HG03469 (cell line): ENCODE data around the gene HDGF.

Experiments
- ATAC-seq: cut with Tn5 transposase; IDR thresholded peaks from one replicate; pipeline ENCODE4 v1.9.1; 2021; ENCODE audit warnings: mild to moderate bottlenecking, moderate library complexity, moderate number of reproducible peaks; ENCODE audit not compliant: unreplicated experiment

HDGF gene

DNA sequence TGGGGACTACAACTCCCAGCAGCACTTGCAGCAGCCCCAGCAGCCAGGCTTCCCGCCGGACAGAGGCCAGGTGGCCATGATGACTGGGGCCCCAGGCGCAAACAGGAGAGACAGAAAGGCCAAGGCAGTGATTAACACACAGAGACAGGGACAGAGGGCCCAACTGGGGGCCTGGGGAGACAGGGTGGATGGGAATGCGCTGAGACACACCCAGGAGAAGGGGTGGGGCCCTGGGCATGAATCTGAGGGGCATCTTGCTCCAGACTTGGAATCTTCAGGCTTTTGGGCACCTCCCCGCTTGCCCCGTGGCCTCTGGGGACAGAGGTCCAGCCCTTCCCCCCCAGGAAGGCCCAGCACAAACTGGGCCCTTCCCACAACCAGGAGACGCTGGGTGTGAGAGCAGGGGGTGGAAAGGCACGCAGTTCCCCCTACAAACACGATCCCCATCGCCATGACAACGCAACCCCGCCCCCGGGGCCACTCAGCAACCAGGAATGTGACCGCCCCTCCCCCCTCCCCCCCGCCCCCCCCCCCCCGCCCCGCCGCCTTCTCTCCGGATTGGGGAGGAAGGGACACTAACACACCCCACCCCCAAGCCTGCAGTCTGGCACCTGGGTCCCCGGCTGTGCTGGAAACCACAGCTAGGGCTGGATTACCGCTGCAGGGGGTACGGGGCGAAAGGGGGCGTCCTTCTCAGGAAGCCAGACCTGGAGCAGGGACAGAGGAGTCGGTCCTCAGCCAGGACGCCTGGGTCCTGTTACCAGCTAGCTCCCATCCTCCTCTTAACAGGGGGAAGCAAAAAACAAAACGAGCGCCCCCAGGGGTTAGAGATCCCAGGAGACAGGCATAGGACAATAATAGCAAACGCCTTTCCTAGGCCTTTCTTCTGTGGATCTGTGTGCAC is 4.5 kb downstream of the HDGF start:
- no peak for ATAC-seq

DNA sequence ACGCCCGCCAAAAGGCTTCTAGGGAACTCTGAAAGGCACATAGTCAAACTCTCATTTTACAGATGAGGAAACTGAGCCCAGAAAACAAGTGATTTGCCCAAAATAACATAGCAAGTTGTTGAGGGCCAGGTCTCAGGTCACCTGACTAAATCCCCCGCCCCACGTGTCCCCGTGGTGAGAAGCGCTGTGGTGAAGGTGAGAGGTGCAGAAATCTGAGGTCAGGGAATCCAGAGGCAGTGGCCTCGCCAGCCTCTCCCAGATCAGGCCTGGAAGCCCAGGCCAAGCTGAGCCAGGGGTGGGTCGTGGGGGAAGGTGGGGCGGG is 5.1 kb downstream of the HDGF start:
- no peak for ATAC-seq

DNA sequence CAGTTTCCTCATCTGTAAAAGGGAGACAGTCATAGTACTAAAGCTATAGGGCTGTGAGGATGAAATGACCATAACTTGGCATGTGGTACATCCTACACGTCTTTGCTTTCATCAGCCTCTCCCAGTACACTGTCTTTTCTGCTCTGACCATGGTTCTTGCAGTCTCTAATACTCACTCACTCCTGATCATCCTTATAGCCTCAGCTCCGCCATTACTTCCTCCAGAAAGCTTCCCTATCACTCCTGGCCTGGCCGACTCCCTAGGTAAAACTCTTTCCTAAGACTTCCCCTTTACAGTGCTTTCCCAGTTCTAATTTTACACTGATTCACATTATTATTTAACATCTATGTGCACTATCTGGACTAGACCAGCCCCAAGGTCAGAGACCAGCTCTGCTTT is 5.6 kb downstream of the HDGF start:
- ATAC-seq: no peak

DNA sequence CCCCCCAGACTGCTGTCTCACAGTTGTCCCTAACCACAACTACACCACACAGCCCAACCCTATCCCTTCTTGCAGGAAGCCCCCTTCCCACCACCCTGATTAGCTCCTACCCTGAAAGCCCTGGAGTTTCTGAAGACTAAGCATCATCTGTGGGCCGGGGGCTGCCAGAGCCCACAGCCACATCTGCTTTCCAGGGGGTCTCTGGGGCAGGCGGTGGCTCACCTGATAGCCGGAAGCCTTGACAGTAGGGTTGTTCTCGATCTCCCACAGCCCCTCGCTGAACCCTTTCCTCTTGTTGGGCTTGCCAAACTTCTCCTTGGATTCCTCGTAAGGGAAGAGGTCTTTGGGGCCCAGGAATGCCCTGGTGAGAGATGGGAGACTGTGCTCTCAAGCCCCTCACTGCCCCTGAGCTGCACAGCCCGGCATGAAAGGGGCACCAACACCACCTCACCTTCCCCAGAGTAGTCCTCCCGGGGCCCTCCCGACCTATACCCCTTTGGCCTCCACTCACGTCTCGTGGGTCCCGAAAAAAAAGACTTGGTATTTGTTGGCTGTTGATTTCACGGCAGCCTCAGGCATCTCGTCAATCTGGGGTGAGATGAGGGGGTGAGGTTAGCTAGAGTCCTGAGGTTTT is 6.6 kb downstream of the HDGF start:
- ATAC-seq: no peak

DNA sequence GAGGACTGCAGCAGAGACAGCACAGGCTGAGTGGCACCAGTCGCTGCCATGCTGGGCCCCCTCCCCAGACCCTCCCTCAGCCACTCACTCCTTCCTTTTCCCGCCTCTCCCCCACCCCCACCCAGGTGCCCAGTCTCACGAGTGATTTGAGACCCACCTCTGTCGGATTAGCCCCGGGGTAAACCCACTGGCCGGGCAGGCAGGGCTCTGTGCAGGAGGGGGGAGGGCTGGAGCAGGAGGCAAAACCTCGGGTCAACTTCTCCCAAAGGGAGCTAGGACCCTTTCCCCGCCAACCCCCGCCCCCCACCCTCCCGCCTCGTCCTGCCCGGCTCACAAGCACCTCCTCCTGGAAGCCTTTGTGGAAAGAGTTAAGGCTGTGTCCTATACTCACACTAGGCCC is 7.1 kb downstream of the HDGF start:
- no peak for ATAC-seq

DNA sequence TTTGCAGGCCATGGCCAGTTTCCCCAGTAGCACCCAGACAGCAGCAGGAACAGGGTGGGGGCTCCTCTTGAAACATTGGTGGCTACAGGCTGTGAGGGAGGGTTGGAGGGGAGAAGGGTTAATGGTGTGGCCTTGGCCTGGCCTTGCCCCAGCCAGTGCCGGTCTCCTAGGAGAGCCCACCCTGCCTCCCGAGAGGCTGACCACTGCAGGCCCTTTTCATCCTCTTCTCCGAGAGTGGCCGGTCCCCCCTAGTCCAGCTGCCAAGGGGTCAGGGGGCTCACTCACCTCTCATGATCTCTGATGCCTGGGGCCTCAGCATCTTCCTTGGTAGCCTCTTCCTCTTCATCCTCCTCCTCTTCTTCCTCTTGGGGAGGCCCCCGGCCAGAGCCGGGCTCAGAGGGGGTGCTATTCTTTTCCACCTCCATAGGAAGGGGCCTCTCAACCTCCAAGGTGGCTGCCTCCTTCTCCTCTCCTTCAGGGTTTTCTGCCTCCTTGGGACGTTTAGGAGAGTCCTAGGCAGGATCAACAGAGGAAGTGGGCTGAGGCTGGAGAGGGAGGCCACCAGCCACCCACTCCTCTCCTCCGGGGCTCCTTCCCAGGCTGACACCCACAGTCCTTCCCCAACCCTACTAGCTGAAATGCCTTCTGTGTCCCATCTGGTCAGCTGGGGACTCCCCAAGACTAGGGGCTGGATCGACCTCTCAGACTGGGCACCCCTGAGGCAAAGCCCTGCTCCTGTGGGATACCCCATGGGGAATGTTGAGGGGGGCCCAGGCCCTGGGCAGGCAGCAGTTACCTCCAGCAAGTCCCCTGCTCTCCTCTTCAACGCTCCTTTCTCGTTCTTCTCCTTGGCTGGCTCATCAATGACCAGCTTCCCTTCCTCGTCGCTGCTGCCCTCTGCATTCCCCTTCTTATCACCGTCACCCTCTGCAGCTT is 7.8 kb downstream of the HDGF start:
- ATAC-seq: no peak

DNA sequence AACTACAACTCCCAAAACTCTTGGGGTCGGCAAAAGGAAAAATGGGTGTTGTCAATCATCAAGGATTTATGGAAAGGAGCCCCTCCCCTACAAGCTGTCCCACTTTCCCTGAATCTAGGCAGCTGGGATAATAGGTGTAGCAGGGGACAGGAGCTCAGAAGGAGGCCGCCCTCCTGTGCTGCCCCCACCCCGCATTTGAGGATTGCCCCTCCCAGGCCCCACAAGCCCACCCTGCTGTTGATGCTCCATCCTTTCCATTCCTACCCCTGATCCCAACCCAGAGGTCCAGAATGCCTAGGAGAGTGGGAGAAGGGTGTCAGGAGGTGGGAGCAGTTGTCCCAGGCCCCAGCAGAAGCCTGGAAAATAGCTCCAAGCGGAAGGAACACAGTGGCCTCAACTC is 8.7 kb downstream of the HDGF start:
- ATAC-seq: no peak

DNA sequence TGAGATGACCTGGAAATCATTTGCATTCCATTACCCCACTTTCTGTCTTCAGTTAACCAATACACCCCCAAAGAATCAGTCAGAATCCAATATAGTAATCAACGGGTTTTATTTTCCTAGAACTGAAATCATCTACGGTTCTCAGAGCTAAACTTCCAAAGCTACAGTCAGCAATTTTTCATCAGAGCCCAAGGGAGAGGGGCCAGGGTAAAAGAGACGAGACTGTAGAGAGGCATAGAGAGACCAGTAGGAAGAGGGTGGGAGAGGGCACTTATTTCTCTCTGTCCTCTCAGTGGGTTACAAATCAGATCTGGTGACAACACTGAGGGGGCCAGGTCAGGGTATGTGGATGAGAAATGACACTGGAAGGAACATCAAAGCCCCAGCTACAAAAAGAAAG is 9.5 kb downstream of the HDGF start:
- no peak for ATAC-seq

DNA sequence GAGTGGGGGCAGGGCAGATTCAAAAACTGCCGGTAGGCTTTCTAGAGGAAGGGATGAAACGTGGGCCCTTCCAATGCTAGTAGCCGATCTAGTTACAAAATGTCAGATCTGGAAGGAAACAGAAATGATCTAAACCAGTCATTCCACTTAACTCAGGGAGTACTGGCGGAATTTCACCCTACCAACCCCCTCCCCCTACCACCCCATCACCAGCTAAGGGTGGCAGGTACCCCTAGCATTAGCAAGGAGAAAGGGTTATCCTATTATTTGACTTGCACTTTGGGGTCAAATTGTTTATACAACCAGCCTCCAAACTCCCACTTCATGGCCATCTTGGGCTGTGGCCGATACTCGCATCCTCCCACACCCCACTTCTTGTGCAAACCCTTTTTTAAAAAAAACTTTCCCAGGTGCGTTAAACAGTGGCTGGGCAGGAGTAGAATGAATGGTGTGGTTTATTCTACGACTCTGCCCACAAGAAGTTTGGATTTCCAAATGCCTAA is 9.9 kb downstream of the HDGF start:
- ATAC-seq: no peak

DNA sequence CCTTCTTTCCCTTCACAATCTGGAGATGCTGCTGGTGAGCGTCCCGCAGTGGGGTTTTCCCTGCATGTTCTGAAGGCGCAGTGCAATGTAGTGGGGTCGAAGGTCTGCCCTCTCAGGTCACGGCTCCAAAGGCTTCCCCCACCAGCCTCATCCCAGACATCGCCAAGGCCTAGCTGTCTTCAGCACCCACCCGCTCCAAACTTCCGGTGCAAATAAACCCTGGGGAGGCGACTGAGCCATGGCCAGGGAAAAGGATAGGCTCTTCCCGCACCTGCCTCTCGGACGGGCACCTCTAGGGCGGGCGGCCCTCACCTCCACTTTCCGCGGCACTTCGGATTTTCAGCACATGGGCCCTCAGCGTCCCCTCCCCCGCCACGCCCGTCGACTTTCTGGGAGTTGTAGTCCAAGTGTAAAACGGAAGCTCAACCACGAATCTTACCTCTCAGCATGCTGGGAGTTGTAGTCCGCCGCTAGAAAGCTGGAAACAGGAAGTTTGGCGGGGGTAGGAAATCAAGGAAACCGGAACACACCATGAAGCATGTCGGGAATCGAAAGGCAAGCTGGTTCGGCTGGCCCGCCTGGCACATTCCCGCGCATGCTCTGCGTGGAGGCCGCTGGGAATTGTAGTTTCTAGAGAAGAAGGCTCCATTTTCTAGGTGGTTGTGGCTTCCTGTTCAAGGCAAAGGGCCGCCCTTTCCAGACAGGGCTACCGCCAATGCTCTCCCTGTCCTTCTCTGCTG is 10.6 kb downstream of the HDGF start, which contains the start of gene MRPL24:
Gene MRPL24, minus strand, starts transcription at position 348 of the 740 bp plus-strand sequence. CDS start 2,384 bp downstream, outside the sequence.
- peak; percentile 73 for ATAC-seq

DNA sequence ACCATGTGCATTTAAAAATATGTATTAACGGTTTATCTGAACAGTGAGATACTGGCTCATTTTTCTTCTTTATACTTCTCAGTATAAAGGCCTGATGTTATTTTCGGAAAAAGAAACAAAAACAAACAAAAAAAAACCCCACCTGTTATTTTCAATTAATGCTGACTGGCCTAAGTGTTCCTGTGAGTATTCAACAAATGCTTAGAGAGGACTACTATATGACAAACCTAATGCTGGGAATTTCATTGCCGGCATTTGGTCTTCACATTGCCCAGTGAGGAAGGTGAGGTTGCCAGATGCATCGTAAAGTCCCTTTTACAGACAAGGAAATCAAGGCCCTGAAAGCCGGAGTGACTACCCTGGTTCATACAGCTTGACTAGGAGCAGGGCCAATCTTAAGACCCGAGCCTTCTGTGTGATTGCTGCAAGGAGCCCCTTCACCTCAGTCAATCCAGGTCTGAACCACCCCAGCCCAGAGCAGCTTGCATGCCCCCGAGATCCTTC is 11.2 kb downstream of the HDGF start:
- ATAC-seq: no peak

DNA sequence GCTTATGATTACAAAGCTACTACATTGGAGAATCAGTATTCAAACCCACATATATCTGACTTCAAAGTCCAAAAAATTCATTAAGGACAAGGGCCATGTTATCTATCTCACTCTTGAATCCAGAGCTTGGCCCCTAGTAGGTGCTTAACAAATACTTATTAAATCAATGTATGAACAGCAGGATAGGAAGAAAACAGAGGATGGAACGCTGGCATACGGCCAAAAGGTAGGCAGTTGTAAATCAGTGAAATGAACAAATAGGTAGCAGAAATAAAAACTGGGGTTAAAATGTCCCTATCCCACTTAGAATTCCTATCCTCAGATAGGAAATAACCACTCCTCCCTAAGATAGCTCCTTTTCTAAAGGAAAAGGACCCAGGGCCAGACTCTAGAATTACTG is 12.6 kb downstream of the HDGF start:
- no peak for ATAC-seq

DNA sequence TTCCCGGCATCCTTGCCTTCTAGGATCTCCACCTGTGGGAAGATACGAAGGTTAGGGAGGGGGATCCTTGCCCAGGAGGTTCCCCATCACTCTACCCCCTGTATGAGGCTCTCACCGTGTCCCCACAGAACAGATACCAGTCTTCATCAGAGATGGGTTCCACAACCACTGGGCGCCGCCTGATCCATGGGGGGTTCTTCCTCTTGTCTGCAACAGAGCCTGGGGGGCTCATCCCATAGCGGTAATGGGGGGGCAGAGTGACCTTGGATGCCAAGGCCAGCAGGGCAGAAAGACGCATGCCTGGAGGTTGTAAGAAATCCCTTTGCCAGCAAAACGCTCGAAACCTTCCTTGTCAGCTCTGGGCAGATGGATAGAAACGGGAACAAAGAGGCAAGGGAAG is 13.1 kb downstream of the HDGF start:
- ATAC-seq: no peak

DNA sequence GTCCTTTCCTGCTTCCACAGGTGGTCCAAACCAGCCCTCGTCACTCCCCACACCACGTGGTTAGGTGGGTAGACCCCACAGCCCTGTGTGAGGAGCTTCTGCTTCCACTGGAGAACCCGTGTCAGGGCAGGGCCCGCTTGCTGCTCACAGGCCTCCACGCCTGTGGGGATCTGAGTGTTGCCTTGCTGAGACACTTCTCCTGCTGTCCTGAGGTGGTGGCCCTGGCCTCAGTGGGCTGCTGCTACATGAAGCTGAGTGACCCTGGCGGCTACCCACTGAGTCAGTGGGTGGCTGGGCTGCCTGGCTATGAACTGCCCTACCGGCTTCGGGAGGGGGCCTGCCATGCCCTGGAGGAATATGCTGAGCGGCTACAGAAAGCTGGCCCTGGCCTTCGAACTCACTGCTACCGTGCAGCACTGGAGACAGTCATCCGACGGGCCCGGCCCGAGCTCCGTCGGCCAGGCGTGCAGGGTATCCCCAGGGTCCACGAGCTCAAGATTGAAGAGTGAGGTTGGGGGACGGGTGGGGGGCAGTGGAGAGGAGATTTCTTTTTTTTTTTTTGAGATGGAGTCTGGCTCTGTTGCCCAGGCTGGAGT is 17.4 kb downstream of the HDGF start:
- no peak for ATAC-seq

DNA sequence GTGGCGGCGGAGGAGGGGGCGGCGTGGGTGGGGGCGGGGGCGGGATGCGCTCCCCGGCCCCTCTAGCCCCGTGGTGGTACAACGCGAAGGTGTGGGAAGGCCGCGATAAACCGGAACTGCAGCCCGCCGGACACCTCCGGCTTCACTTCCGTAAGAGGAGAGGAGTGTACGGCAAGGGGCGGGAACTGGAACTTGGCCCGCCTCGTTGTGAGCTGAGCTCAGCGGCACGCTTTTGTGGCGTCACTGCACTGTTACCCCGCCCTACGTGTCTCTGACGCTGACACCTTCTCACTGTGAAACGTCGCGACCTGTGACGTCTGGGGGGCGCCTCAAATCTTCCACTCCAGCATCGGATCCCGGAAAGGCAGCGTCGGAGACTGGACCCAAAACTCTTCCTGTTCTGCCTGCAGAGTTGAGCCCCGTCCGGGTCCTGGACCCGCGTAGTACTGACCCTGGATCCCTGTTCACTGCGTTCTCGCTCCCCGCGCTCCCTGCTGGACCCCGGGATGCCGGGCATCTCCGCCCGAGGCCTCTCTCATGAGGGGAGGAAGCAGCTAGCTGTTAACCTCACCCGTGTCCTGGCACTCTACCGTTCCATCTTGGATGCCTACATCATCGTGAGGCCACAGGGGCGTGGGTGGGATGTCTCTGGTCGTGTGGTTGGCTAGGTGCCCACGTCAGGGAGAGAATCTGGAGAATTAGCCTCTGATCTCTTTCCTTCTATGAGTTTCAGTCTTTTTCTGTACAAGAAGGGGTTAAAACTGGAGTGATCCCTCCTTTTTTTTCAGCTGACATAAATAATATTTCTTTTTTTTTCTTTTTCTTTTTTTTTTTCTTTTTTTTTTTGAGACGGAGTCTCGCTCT is 22.6 kb downstream of the HDGF start, which contains the start of gene ISG20L2:
Gene ISG20L2, minus strand, starts transcription at position 168 of the 864 bp plus-strand sequence. CDS start 1,114 bp downstream, outside the sequence.
- peak; percentile 79 for ATAC-seq

DNA sequence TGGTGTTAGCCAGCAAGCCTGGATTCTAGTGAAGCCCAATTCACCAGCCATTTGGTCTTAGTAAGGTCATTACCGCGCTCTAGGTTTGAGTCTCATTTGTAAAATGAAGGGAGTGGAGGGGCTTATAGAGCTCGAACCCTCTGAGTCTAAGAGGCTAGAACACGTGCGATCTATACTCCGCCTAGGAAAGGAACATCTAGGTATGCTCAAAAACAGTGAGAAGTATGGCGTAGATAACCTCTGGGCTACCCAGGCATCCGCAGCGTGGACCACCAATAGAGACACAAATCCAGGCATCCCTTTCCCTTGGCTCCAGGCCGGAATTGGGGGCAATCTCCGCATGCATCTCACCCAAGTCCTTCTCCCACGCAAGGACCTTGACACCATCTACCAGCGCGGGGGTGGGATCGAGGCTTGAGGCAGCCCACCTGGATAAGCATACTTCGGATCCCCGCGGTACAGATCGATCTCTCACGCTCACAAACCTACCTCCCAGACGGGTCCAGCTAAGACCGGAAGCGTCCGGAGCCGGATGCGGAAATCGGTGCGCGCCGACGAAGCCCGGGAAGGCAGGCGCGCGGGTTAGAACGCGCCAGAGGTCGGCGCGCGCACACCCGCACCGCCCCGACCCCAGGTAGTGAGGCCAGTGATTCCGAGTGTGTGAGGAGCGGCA is 23.4 kb downstream of the HDGF start, which contains the start of gene METTL25B:
Gene METTL25B, plus strand, starts transcription at position 544 of the 673 bp plus-strand sequence. CDS start 636 bp downstream, outside the sequence.
- peak; percentile 29 for ATAC-seq

DNA sequence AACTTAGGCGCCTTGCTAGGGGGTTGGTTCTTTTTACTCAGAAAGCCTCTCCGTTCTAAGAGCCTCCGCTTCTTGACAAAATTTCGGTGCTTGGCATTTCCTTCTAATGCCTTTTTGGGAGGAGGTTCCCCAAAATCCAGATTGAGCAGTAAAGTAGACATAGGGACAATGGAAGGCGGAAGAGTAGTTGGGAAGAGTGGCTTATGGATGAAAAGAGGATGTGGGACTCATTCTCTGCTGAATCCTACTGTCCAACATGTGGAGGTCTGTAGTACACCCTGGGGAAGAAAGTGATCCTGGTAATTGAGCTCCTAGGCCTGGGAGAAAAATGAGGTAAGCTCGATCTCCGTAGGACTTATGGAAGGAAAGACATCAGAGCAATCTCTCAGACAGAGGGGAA is 24.0 kb downstream of the HDGF start:
- ATAC-seq: no peak
